ENCODE measurements around the gene GSTO1.

The GSTO1 gene

GRCh38 chr10:104254493-104255310 is at the start of gene GSTO1:
TSS of gene GSTO1 (plus strand) at chr10:104254892. CDS start at chr10:104254929, 37 bp downstream.
- TF ChIP-seq ZNF565 (CRISPR knock-in tag; conservative IDR thresholded peaks at IDR 0.05; ENCODE audit: low read depth) (no peak), CSDC2 (CRISPR knock-in tag; IDR thresholded peaks at IDR 0.05) (no peak), SNAI2 (CRISPR knock-in tag; IDR thresholded peaks at IDR 0.05) (no peak), ESRRG (CRISPR knock-in tag; IDR thresholded peaks at IDR 0.05) (no peak), BACH2 (CRISPR knock-in tag; IDR thresholded peaks at IDR 0.05; ENCODE audit: borderline replicate concordance) (no peak), RARB (CRISPR knock-in tag; IDR thresholded peaks at IDR 0.05) (no peak), ZNF70 (CRISPR knock-in tag; IDR thresholded peaks at IDR 0.05) (no peak), ISL1 (CRISPR knock-in tag; IDR thresholded peaks at IDR 0.05) (no peak), ZFP30 (CRISPR knock-in tag; IDR thresholded peaks at IDR 0.05) (no peak), CSRNP3 (CRISPR knock-in tag; IDR thresholded peaks at IDR 0.05) (no peak), OSR1 (CRISPR knock-in tag; IDR thresholded peaks at IDR 0.05) (no peak), TCF4 (CRISPR knock-in tag; IDR thresholded peaks at IDR 0.05; ENCODE audit: borderline replicate concordance) (no peak), ZC3H10 (CRISPR knock-in tag; IDR thresholded peaks at IDR 0.05) (no peak), ARNTL (CRISPR knock-in tag; IDR thresholded peaks at IDR 0.05; ENCODE audit: borderline replicate concordance, low read depth) (no peak), GLIS3 (CRISPR knock-in tag; IDR thresholded peaks at IDR 0.05) (no peak), ZFP3 (CRISPR knock-in tag; IDR thresholded peaks at IDR 0.05) (no peak)
- TF ChIP-seq, protein P1, sequence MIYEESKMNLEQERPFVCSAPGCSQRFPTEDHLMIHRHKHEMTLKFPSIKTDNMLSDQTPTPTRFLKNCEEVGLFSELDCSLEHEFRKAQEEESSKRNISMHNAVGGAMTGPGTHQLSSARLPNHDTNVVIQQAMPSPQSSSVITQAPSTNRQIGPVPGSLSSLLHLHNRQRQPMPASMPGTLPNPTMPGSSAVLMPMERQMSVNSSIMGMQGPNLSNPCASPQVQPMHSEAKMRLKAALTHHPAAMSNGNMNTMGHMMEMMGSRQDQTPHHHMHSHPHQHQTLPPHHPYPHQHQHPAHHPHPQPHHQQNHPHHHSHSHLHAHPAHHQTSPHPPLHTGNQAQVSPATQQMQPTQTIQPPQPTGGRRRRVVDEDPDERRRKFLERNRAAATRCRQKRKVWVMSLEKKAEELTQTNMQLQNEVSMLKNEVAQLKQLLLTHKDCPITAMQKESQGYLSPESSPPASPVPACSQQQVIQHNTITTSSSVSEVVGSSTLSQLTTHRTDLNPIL (CRISPR knock-in tag; IDR thresholded peaks at IDR 0.05; ENCODE audit: low read depth), result no peak
- peak; percentile 91 for ATAC-seq

GRCh38 chr10:104208730-104209129 is 46.0 kb upstream of the GSTO1 start:
- TF ChIP-seq, protein P1 (CRISPR knock-in tag; IDR thresholded peaks at IDR 0.05; ENCODE audit: low read depth), result no peak
- no peak for TF ChIP-seq ESRRG (CRISPR knock-in tag; IDR thresholded peaks at IDR 0.05)
- TF ChIP-seq PATZ1 (CRISPR knock-in tag; IDR thresholded peaks at IDR 0.05; ENCODE audit: borderline replicate concordance), result no peak
- TF ChIP-seq ZC3H10 (CRISPR knock-in tag; IDR thresholded peaks at IDR 0.05), result no peak
- no peak for TF ChIP-seq ZFP30 (CRISPR knock-in tag; IDR thresholded peaks at IDR 0.05)
- no peak for TF ChIP-seq PPARA (CRISPR knock-in tag; IDR thresholded peaks at IDR 0.05; ENCODE audit: borderline replicate concordance)
- TF ChIP-seq BACH2 (CRISPR knock-in tag; IDR thresholded peaks at IDR 0.05; ENCODE audit: borderline replicate concordance), result no peak
- no peak for TF ChIP-seq TCF4 (CRISPR knock-in tag; IDR thresholded peaks at IDR 0.05; ENCODE audit: borderline replicate concordance)
- ATAC-seq, result no peak

DNA sequence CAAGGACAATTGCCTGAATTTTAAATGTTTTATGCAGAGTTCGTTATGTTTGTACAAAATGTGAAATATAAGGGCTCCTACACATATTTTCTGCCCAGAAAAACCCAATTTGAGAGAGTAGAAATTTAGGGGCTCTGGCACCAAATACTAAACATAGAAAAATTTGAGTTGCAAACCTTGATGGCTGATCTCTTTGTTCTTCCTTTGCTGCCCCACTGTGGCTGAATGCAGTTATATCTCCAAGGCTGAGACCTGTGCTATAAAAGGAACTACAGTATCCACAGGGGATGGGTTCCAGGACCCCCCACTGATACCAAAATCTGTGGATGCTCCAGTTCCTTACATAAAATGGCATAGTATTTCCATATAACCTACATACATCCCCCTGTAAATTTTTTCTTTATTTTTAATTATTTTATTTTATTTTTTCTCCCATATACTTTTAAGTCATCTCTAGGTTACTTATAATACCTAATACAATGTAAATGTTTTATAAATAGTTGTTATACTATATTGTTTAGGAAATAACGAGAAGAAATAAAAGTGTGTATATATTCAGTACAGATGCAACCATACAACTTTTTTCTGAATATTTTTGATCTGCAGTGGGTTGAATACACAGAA is 45.0 kb upstream of the GSTO1 start:
- ATAC-seq, result peak; percentile 86
- TF ChIP-seq ISL1 (CRISPR knock-in tag; IDR thresholded peaks at IDR 0.05) (no peak), ZNF8 (CRISPR knock-in tag; IDR thresholded peaks at IDR 0.05) (no peak), PPARA (CRISPR knock-in tag; IDR thresholded peaks at IDR 0.05; ENCODE audit: borderline replicate concordance) (no peak)
- TF ChIP-seq, protein P2, sequence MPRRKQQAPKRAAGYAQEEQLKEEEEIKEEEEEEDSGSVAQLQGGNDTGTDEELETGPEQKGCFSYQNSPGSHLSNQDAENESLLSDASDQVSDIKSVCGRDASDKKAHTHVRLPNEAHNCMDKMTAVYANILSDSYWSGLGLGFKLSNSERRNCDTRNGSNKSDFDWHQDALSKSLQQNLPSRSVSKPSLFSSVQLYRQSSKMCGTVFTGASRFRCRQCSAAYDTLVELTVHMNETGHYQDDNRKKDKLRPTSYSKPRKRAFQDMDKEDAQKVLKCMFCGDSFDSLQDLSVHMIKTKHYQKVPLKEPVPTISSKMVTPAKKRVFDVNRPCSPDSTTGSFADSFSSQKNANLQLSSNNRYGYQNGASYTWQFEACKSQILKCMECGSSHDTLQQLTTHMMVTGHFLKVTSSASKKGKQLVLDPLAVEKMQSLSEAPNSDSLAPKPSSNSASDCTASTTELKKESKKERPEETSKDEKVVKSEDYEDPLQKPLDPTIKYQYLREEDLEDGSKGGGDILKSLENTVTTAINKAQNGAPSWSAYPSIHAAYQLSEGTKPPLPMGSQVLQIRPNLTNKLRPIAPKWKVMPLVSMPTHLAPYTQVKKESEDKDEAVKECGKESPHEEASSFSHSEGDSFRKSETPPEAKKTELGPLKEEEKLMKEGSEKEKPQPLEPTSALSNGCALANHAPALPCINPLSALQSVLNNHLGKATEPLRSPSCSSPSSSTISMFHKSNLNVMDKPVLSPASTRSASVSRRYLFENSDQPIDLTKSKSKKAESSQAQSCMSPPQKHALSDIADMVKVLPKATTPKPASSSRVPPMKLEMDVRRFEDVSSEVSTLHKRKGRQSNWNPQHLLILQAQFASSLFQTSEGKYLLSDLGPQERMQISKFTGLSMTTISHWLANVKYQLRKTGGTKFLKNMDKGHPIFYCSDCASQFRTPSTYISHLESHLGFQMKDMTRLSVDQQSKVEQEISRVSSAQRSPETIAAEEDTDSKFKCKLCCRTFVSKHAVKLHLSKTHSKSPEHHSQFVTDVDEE (CRISPR knock-in tag; IDR thresholded peaks at IDR 0.05), result no peak
